Colonic mucosa (tissue), 4 donors: ENCODE results near the gene SCAMP3. TPM values are rescaled to one million over a fixed set of nuclear protein-coding genes. Genes with fewer than 3 reads are reported as not detected.

Source experiments
- DNase-seq: peaks from one replicate; pipeline ENCODE4 v3.0.0-alpha.2; 2020
- H3K27ac ChIP-seq: fragments of 200-600 bp; one replicate; pipeline ENCODE4 v1.8.0; 2021
- H3K27me3 ChIP-seq: fragments of 200-600 bp; one replicate; pipeline ENCODE4 v1.8.0; 2021
- H3K36me3 ChIP-seq: fragments of 200-600 bp; one replicate; pipeline ENCODE4 v1.8.0; 2021
- H3K4me1 ChIP-seq: fragments of 200-600 bp; one replicate; pipeline ENCODE4 v1.8.0; 2021; ENCODE audit warnings: mild to moderate bottlenecking
- H3K4me3 ChIP-seq: fragments of 200-600 bp; one replicate; pipeline ENCODE4 v1.8.0; 2021
- H3K9ac ChIP-seq, 2 donors: one replicate each; pipeline ENCODE4 v1.7.0; 2013; ENCODE audit warnings: control low read depth in 2 of 2, low read depth in 2 of 2, low read length in 2 of 2
- H3K9me3 ChIP-seq: fragments of 200-600 bp; one replicate; pipeline ENCODE4 v1.8.0; 2021
- CTCF ChIP-seq: fragments of 200-600 bp; IDR thresholded peaks from one replicate; pipeline ENCODE4 v1.8.0; 2022; ENCODE audit warnings: antibody characterized with exemption, mild to moderate bottlenecking
- intact Hi-C: fragments of 100-400 bp; cut with DNase I; formaldehyde crosslinking; loops from one replicate; pipeline ENCODE4 v1.14.1; 2022
- total RNA-seq, 2 donors: library from RNA; stranded (reverse); fragmentation: NEBNext Ultra II Directional in 1 of 2; extraction: Animal tissue kit (Norgen Biotek cat#: 25700) in 1 of 2; gene quantifications; one replicate each; pipeline ENCODE4 v1.2.1, GENCODE V29; 2021
- donor health status: healthy.
- donor health status: DM: no; HTN: no; CAD: no.
- donor health status: DM: no; HTN: no; CAD: no.

The SCAMP3 gene
- total RNA-seq, 2 donors from 2014 or later = 41.5 to 67.7 TPM

- H3K4me3 ChIP-seq = peak overlapping the region; percentile 49
- H3K36me3 ChIP-seq = no peaks in the 10 kb centered on the region
- no peaks in the 10 kb centered on the region for H3K27me3 ChIP-seq
- peak overlapping the region; percentile 91 for H3K27ac ChIP-seq
- peaks cover 4% of the 10 kb centered on the region for H3K4me1 ChIP-seq
- intact Hi-C loops = no loop called here
- TF ChIP-seq CTCF = no peak
- DNase-seq = no peak
- no peaks in the 10 kb centered on the region for H3K9me3 ChIP-seq
- peak overlapping the region; percentile 81 to 91 for H3K9ac ChIP-seq
Measured at GRCh38 chr1:155245163-155245524, 17.0 kb downstream of the SCAMP3 start.

GRCh38 chr1:155244368-155245162 lies 17.6 kb downstream of the SCAMP3 start:
- Histone ChIP-seq H3K27me3 (no peaks in the 10 kb centered on the region), H3K4me1 (peaks cover 4% of the 10 kb centered on the region), H3K9me3 (no peaks in the 10 kb centered on the region), H3K27ac (peak overlapping the region; percentile 91), H3K36me3 (no peaks in the 10 kb centered on the region), H3K4me3 (peak overlapping the region; percentile 49), H3K9ac (peak overlapping the region; percentile 81 to 91)
- intact Hi-C loops = no loop called here
- TF ChIP-seq CTCF = peak; percentile 16
- peak; percentile 98 for DNase-seq

GRCh38 chr1:155242805-155243358 lies 19.3 kb downstream of the SCAMP3 start:
- Histone ChIP-seq H3K9ac (peak overlapping the region in 1 of 2 donors; percentile 22), H3K27me3 (no peaks in the 10 kb centered on the region), H3K9me3 (no peaks in the 10 kb centered on the region), H3K4me3 (no peak overlapping the region), H3K4me1 (peaks cover 4% of the 10 kb centered on the region), H3K36me3 (no peaks in the 10 kb centered on the region), H3K27ac (peak overlapping the region; percentile 91)
- intact Hi-C loops = no loop called here
- no peak for TF ChIP-seq CTCF
- no peak for DNase-seq

DNA sequence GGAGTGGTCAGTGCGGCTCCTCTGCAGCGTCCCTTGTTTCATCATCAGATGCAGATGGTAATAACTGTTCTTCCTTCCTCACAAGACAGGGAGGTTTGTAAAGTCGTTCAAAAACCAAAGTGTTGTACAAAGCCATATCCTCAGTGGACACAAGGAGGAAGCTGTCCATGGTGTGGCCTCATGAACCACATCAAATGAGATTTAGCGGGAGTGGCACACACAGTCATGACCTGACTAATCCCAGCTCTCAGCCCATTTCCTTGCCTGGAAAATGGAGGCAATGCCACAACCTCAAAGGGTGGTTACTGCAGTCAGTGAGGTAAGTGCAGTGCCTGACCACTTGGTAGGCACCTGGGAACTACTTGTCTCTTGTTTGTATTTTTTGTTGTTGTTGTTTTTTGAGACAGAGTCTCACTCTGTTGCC lies 20.3 kb downstream of the SCAMP3 start:
- H3K4me1 ChIP-seq = peaks cover 4% of the 10 kb centered on the region
- H3K36me3 ChIP-seq = no peaks in the 10 kb centered on the region
- peak overlapping the region in 1 of 2 donors; percentile 55 for H3K9ac ChIP-seq
- DNase-seq = no peak
- no peaks in the 10 kb centered on the region for H3K27me3 ChIP-seq
- no peaks in the 10 kb centered on the region for H3K9me3 ChIP-seq
- TF ChIP-seq CTCF = no peak
- H3K4me3 ChIP-seq = no peak overlapping the region
- intact Hi-C loops = no loop called here
- peak overlapping the region; percentile 91 for H3K27ac ChIP-seq

DNA sequence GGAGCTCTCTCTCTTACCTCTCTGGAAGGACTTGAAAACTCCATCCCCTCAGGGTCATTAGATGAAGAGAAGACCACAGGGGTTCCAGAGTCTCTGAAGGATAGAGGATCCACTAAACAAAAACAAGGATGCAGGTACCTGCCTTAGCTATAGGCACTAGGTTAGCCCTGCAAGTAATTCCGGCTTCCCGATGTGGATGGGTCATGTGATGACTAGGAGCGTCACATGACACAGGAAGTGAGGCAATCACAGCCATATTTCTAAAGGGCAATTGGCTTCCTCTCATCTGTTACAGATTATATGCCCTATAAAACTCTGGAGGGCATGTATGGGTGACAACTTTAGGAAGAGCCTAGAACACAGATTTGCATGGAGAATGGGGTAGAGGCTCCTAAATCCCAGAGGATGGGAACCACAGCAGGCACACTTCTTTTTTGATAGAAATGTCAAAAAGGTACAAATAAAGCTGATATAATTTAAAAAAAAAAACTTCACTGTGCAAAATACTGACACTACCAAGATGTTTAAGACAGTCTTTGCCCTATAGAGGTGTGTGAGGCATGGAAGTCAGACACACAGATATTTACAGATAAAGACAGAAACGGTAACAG lies 21.0 kb downstream of the SCAMP3 start:
- H3K9ac ChIP-seq = peak overlapping the region in 1 of 2 donors; percentile 55
- H3K9me3 ChIP-seq = no peaks in the 10 kb centered on the region
- H3K4me1 ChIP-seq = peaks cover 4% of the 10 kb centered on the region
- H3K36me3 ChIP-seq = no peaks in the 10 kb centered on the region
- no peaks in the 10 kb centered on the region for H3K27me3 ChIP-seq
- no peak for TF ChIP-seq CTCF
- H3K27ac ChIP-seq = peak overlapping the region; percentile 91
- peak overlapping the region; percentile 34 for H3K4me3 ChIP-seq
- intact Hi-C loops = no loop called here
- peak; percentile 90 for DNase-seq
